Measurements from ENCODE around the gene EPS15.
"Not testable (repeated sequence)": the region's sequence is repeated elsewhere in the genome, so short reads cannot be mapped to it uniquely, and the experiment has no call there.

EPS15 gene

DNA sequence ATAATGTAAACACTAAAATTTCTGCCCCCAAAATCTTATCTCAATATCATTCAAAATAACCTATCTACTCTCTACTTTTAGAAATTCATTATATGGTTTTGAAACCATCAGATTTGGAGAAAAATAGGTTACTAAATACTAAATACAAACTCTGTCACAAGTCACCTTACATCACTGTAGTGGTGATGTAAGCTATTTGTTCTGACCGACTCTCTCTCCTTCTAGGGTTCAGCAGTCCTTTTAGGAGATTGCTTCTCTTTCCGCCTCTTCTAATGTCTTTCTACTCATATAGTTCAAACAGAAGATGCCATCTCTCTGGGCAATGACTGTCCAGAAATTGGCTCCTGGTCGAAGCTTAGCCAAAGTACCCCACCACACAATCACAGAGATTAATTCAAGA is 93.1 kb downstream of the EPS15 start:
- ATAC-seq (no peak), DNase-seq (no peak)

DNA sequence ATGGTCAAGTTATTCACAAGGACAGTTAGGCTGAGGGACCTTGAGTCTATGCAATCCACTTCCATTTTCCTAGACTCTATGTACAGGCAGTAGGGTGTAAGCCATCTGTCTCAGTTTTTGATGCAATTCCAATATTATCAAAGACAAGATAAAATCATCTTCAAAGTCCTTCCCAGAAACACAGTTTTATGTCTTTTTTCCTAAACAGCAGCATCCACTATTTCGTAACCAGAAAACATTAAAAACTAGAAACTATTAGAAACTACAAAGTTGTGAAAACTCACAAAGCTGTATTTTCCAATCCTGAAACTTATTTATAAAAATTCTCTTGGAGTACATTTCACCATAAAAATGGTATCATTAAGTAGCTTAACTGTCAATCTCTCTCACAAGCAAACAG is 93.8 kb downstream of the EPS15 start:
- DNase-seq (no peak), ATAC-seq (no peak)

DNA sequence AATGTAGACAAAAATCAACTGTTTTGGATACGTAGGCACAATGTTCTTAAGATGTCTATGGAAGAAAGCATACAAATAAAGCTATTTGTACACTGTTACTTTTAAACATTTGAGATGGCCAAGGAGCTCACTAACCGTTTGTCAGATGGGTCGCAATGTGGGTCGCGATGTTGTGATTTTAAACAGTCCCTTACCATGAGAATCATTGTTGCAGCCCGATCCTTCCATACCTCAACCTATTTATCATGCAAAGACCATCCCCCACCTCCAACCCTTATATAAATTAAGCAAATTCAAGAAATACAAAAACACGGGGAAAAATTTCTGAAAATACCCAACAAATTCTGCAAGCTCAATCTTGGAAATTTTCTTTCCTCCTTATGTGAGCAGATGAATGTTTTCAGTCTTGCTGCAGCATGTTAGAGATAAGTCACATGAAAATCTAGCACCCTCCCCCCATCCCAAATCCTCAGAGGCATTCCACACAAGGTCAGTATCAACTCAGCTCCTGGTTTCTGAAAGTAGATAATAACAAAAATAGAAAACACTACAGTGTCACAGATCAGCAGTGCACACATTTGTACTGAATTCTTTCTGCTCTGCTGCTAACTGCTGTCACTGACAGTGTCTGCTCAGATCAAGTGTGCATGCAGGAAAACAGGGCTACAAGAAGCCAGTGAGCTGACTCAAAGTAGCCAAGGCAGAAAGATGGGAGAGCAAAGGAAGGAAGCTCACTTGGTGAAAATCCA is 95.8 kb downstream of the EPS15 start:
- DNase-seq (no peak), ATAC-seq (no peak)

- DNase-seq (no peak), ATAC-seq (no peak)
Observed at GRCh38 chr1:51422367-51423072, 96.5 kb downstream of the EPS15 start.

DNA sequence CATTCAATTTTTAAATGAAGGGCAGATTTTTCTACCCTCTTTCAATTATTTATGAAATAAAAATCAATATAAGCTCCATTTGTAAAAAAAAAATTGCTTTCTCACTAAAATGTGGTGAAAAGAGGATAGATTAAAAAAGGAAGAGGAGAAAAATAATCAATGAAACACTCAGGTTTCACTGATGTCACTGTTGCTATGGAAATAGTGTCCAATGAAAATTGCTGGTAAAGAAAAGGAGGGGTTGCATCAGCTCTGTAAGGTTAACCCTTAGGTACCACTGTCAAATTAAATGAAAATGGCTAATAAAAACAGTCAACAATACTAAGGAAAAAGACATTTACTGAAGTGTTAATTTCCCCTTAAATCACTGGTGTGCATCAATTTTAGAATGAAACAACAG is 97.1 kb downstream of the EPS15 start:
- ATAC-seq, result no peak
- no peak for DNase-seq

DNA sequence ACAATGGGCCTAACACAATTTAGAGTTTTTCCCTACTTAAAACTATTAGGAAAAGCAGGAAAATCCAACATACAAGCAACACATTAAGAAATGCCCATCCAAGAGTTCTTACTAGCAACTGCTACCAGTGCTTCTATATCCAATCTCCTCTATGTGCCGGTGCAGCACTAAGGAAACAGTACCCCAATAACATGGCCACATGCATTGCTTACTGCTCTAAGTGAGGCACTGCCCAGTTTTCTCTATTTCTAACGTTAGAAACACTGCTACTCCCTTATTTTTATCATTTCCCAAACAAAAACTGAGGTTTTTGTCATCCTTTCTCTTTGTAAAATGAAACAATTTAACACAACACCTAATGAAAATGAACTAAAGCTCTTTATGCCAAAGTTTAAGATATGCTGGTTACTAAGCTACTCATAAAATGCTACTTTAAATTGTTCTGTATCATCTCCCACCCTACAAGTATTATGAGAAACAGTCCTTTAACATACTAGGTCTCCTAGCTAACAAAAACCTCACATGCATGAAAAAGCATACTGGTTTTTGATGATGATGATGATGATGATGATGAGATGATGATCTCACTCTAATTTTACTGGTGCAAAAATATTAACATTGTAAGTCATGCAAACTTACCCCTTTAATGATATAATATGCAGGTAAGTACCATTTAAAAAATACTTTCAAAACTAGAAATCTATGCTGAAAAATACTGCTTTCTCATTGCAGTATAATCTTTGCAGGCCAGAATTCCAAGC is 98.0 kb downstream of the EPS15 start:
- no peak for ATAC-seq
- DNase-seq, result no peak

DNA sequence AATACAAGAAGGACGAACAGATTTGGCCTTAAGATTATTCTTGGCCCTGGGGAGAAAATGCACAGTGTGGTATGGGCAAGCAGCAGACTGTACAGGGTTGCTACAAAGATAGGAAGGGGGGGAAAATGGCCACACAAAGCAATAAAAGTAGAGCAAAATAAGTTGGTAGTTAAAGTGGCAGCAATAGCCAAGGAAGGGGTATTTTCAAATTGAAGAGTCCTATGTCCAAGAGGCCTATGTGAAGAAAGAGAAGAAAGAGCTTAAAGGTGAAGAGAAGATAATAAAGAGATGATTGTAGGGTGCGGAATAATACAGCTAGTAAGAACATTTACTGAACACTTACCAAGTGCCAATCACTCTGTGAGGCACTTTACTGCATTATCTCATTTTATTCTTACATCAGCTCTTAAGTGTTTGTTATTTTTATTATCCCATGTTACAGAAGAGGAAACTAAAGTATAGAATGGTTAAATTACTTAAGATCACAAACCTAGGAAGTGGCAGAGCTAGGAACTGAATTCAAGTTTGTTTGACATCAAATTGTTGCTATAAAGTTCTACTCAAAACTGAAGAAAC is 100.6 kb downstream of the EPS15 start:
- ATAC-seq, result no peak
- no peak for DNase-seq

GRCh38 chr1:51417496-51418383 is 101.3 kb downstream of the EPS15 start:
- no peak for DNase-seq
- ATAC-seq, result no peak

DNA sequence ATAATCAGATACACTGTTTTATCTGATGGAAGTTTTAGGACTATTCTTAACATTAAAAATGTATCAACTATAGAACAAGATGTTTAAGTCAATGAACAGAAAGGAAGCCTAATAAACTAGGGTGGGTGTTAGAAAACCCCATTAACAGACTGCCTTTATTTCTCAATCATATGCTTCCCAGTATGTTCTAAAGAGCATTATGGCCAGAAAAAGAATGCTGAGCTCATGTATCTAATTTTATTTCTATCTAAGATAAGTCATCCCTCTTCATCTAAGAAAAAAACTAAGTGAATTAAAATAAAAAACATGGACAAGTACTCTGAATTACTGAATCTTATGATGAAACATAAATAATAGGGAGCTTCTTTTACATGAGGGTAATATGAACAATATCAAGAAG is 102.2 kb downstream of the EPS15 start:
- no peak for ATAC-seq

GRCh38 chr1:51415963-51416362 is 103.1 kb downstream of the EPS15 start:
- ATAC-seq (no peak), DNase-seq (no peak)

More for the DNA sequence above, 102.2 kb downstream of the EPS15 start:
- no peak for DNase-seq

DNA sequence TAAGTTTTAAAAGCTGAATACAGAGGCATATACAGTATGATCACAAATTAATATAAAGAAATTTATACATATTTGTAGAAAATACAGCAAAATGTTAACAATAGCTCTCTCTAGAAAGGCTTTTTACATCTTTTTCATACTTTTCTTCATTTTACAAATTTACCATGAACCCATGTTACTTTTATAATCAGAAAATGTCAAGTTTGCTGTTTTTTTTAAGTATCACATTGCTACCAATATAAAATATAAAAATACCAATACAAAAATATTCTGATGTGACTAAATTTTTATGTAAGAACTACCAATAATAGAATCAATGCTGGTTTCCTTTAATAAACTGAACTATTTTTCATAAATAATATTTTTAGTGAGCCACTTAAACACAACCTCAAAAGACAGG is 104.3 kb downstream of the EPS15 start:
- DNase-seq, result no peak
- no peak for ATAC-seq

DNA sequence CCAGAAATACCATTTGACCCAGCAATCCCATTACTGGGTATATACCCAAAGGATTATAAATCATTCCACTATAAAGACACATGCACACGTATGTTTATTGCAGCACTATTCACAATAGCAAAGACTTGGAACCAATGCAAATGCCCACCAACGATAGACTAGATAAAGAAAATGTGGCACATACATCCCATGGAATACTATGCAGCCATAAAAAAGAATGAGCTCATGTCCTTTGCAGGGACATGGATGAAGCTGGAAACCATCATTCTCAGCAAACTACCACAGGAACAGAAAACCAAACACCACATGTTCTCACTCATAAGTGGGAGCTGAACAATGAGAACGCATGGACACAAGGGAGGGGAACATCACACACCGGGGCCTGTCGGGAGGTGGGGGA is 107.2 kb downstream of the EPS15 start:
- not testable (repeated sequence) for DNase-seq, ATAC-seq

- DNase-seq (no peak), ATAC-seq (no peak)
Observed at GRCh38 chr1:51410568-51411460, 108.3 kb downstream of the EPS15 start.

DNA sequence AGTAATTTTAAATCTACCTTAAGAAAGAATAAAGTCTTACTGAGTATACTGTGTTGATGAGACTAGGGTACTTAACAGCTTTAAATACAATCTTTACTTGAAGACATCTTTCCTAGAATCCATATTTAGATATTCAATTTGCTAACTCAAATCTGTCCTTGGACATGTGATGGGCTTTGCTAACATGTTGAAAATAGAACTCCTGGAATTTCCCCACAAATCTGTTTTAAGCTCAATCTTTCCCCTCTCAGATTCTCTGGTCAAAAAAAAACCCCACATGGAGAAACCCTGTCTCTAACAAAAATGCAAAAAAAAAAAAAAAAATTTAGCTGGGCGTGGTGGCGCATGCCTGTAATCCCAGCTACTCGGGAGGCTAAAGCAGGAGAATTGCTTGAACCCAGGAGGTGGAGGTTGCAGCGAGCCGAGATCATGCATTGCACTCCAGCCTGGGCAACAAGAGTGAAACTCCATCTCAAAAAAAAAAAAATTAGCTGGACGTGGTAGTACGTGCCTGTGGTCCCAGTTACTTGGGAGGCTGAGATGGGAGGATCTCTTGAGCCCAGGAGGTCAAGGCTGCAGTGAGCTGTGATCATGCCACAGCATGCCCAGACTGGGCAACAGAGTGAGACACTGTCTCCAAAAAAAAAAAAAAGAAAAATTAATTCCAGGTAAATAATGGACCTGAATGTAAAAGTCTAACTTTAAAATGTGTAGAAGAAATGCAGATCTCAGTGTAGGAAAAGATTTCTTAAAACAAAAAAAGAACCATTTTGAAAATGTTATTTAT is 109.1 kb downstream of the EPS15 start:
- DNase-seq, ATAC-seq: not testable (repeated sequence)

DNA sequence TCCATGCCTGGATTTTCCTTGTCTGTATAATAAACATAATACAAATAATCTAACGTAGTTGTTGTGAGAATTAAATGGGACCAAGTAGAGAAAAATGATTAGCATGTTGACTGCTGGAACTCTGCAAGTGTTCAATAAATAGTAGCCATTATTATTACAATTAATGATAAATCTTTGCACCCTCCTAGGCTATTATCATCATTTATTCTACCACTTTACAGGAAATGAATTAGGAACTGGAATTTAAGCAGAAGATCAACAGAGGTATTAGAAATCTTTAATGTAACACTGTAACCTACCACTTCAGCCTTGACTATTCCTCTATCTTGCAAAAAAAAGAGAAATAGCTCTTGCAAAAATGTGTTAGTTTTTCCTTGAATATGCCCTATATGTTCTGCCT is 126.8 kb downstream of the EPS15 start:
- ATAC-seq, result no peak
- DNase-seq, result no peak

DNA sequence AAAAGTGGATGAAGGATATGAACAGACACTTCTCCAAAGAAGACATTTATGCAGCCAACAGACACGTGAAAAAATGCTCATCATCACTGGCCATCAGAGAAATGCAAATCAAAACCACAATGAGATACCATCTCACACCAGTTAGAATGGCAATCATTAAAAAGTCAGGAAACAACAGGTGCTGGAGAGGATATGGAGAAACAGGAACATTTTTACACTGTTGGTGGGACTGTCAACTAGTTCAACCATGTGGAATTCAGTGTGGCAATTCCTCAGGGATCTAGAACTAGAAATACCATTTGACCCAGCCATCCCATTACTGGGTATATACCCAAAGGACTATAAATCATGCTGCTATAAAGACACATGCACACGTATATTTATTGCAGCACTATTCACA is 128.4 kb downstream of the EPS15 start:
- DNase-seq, ATAC-seq: not testable (repeated sequence)

GRCh38 chr1:51387288-51387687 is 131.8 kb downstream of the EPS15 start:
- not testable (repeated sequence) for ATAC-seq

GRCh38 chr1:51386259-51386658 is 132.8 kb downstream of the EPS15 start:
- ATAC-seq, DNase-seq: not testable (repeated sequence)

More at GRCh38 chr1:51387288-51387687, 131.8 kb downstream of the EPS15 start:
- not testable (repeated sequence) for DNase-seq

- DNase-seq, result no peak
- ATAC-seq, result no peak
Observed at GRCh38 chr1:51385776-51386175, 133.3 kb downstream of the EPS15 start.

GRCh38 chr1:51381964-51382363 is 137.1 kb downstream of the EPS15 start:
- DNase-seq, result no peak
- no peak for ATAC-seq

Measured in stimulated activated naive CD8-positive, alpha-beta T cell treated with anti-CD3 and anti-CD28 coated beads, Interleukin-15, Interleukin-2, amounts not matched to agents 100 U/mL and 50 U/mL, for 24 hours (primary cell).